GM12878 (cell line): Measurements from ENCODE around the gene BICD1.

Experiments
- CEBPB ChIP-seq, 2 experiments: fragments of 150-350 bp in 1 of 2; IDR thresholded peaks; 2 replicates each; pipeline ENCODE4 v1.6.1; 2012 to 2014; ENCODE audit warnings: low read depth in 2 of 2, low read length in 2 of 2, borderline replicate concordance in 1 of 2, inconsistent platforms in 1 of 2
- CHD1 ChIP-seq: IDR thresholded peaks from 2 replicates; pipeline ENCODE4 v1.6.1; 2012; ENCODE audit warnings: low read depth, low read length, improper control_type of control experiment
- CTCF ChIP-seq, 3 experiments: IDR thresholded peaks in 2 of 3; conservative IDR thresholded peaks in 1 of 3; 2 replicates each; pipeline ENCODE4 v1.5.1; 2011; ENCODE audit warnings: low read depth in 3 of 3, low read length in 3 of 3, mild to moderate bottlenecking in 3 of 3, control low read depth in 2 of 3, moderate library complexity in 2 of 3, inconsistent platforms in 1 of 3, mixed read lengths in 1 of 3; ENCODE audit not compliant: control insufficient read depth in 2 of 3, insufficient read depth in 1 of 3; ENCODE audit errors: extremely low read depth in 1 of 3
- KAT2A ChIP-seq: conservative IDR thresholded peaks from 2 replicates; pipeline ENCODE4 v1.6.1; 2011; ENCODE audit warnings: low read depth, low read length; ENCODE audit not compliant: control insufficient read depth
- PKNOX1 ChIP-seq: fragments of 450-650 bp; IDR thresholded peaks from 2 replicates; pipeline ENCODE4 v1.6.1; 2016; ENCODE audit warnings: mild to moderate bottlenecking
- POLR2AphosphoS5 ChIP-seq: IDR thresholded peaks from 2 replicates; pipeline ENCODE4 v1.6.1; 2011; ENCODE audit warnings: mild to moderate bottlenecking, low read length, inconsistent platforms
- USF2 ChIP-seq: IDR thresholded peaks from 2 replicates; pipeline ENCODE4 v1.6.1; 2011; ENCODE audit warnings: low read depth, low read length, improper control_type of control experiment, borderline replicate concordance

- TF ChIP-seq KAT2A (no peak), CTCF (IDR thresholded peaks at IDR 0.05 in 2 of 3, conservative IDR thresholded peaks at IDR 0.05 in 1 of 3; ENCODE audit: control insufficient read depth in 2 of 3, extremely low read depth in 1 of 3, insufficient read depth in 1 of 3, low read depth in 3 of 3, low read length in 3 of 3) (no peak), USF2 (no peak), POLR2AphosphoS5 (no peak), PKNOX1 (no peak), CHD1 (no peak), CEBPB (IDR thresholded peaks at IDR 0.05; ENCODE audit: borderline replicate concordance in 1 of 2, low read depth in 2 of 2, low read length in 2 of 2) (no peak)
These were observed 966 bp downstream of the BICD1 start for GRCh38 chr12:32107359-32108267.
